ENCODE results near the gene ABCC5. TPM values are rescaled to one million over a fixed set of nuclear protein-coding genes. Genes with fewer than 3 reads are reported as not detected.
A peak's percentile ranks its signal among the peaks of the same experiment; 100 is the strongest.

ABCC5 gene
- total and polyA plus RNA-seq, 2 donors from 2014 or later = 31.9 to 39.3 TPM

- Histone ChIP-seq H3K9ac (ENCODE audit: low read length in 3 of 3) (no peak overlapping the region), H3K4me1 (ENCODE audit: control insufficient read depth in 2 of 3, insufficient read depth in 2 of 3, low read depth in 1 of 3, low read length in 3 of 3) (no peaks in the 10 kb centered on the region), H3K27me3 (ENCODE audit: control insufficient read depth, insufficient read depth, low read length) (no peaks in the 10 kb centered on the region), H3K4me3 (ENCODE audit: low read length in 3 of 3) (no peak overlapping the region), H3K27ac (ENCODE audit: low read depth in 2 of 2, low read length in 2 of 2) (no peak overlapping the region), H3K9me3 (ENCODE audit: control insufficient read depth in 2 of 3, insufficient read depth in 1 of 3, low read length in 3 of 3) (no peaks in the 10 kb centered on the region), H3K36me3 (ENCODE audit: control insufficient read depth in 2 of 3, insufficient read depth in 3 of 3, low read length in 3 of 3) (no peaks in the 10 kb centered on the region)
- intact Hi-C loops (cut with DNase I) = no loop called here
- TF ChIP-seq CTCF (IDR thresholded peaks at IDR 0.05; ENCODE audit: borderline replicate concordance, extremely low read depth, insufficient read depth) = no peak
- no peak for FAIRE-seq
- no peak for DNase-seq
Observed at GRCh38 chr3:184050217-184050847, 32.6 kb upstream of the ABCC5 start.

- intact Hi-C loops (cut with DNase I) = no loop called here
- no peak for TF ChIP-seq CTCF (IDR thresholded peaks at IDR 0.05; ENCODE audit: borderline replicate concordance, extremely low read depth, insufficient read depth)
Observed at GRCh38 chr3:184045995-184046394, 28.3 kb upstream of the ABCC5 start.

GRCh38 chr3:184042617-184043016 is 24.9 kb upstream of the ABCC5 start:
- FAIRE-seq (no peak), DNase-seq (no peak)
- H3K4me1 ChIP-seq (ENCODE audit: control insufficient read depth in 2 of 3, insufficient read depth in 2 of 3, low read depth in 1 of 3, low read length in 3 of 3) = no peaks in the 10 kb centered on the region
- H3K36me3 ChIP-seq (ENCODE audit: control insufficient read depth in 2 of 3, insufficient read depth in 3 of 3, low read length in 3 of 3) = no peaks in the 10 kb centered on the region
- no peak for TF ChIP-seq CTCF (IDR thresholded peaks at IDR 0.05; ENCODE audit: borderline replicate concordance, extremely low read depth, insufficient read depth)
- H3K27ac ChIP-seq (ENCODE audit: low read depth in 2 of 2, low read length in 2 of 2) = no peak overlapping the region
- no peaks in the 10 kb centered on the region for H3K9me3 ChIP-seq (ENCODE audit: control insufficient read depth in 2 of 3, insufficient read depth in 1 of 3, low read length in 3 of 3)
- no peak overlapping the region for H3K9ac ChIP-seq (ENCODE audit: low read length in 3 of 3)
- H3K27me3 ChIP-seq (ENCODE audit: control insufficient read depth, insufficient read depth, low read length) = no peaks in the 10 kb centered on the region
- H3K4me3 ChIP-seq (ENCODE audit: low read length in 3 of 3) = no peak overlapping the region
- intact Hi-C loops (cut with DNase I) = no loop called here

More at GRCh38 chr3:184045995-184046394, 28.3 kb upstream of the ABCC5 start:
- Histone ChIP-seq H3K9ac (ENCODE audit: low read length in 3 of 3) (no peak overlapping the region), H3K4me3 (ENCODE audit: low read length in 3 of 3) (no peak overlapping the region), H3K36me3 (ENCODE audit: control insufficient read depth in 2 of 3, insufficient read depth in 3 of 3, low read length in 3 of 3) (no peaks in the 10 kb centered on the region), H3K27me3 (ENCODE audit: control insufficient read depth, insufficient read depth, low read length) (no peaks in the 10 kb centered on the region), H3K27ac (ENCODE audit: low read depth in 2 of 2, low read length in 2 of 2) (no peak overlapping the region), H3K4me1 (ENCODE audit: control insufficient read depth in 2 of 3, insufficient read depth in 2 of 3, low read depth in 1 of 3, low read length in 3 of 3) (no peaks in the 10 kb centered on the region), H3K9me3 (ENCODE audit: control insufficient read depth in 2 of 3, insufficient read depth in 1 of 3, low read length in 3 of 3) (no peaks in the 10 kb centered on the region)
- no peak for FAIRE-seq
- peak in 1 of 5 donors; percentile 4 for DNase-seq

- Histone ChIP-seq H3K27ac (ENCODE audit: low read depth in 2 of 2, low read length in 2 of 2) (no peak overlapping the region), H3K9ac (ENCODE audit: low read length in 3 of 3) (no peak overlapping the region), H3K4me3 (ENCODE audit: low read length in 3 of 3) (no peak overlapping the region), H3K36me3 (ENCODE audit: control insufficient read depth in 2 of 3, insufficient read depth in 3 of 3, low read length in 3 of 3) (no peaks in the 10 kb centered on the region), H3K27me3 (ENCODE audit: control insufficient read depth, insufficient read depth, low read length) (no peaks in the 10 kb centered on the region), H3K4me1 (ENCODE audit: control insufficient read depth in 2 of 3, insufficient read depth in 2 of 3, low read depth in 1 of 3, low read length in 3 of 3) (no peaks in the 10 kb centered on the region), H3K9me3 (ENCODE audit: control insufficient read depth in 2 of 3, insufficient read depth in 1 of 3, low read length in 3 of 3) (no peaks in the 10 kb centered on the region)
- DNase-seq (no peak), FAIRE-seq (no peak)
- intact Hi-C loops (cut with DNase I) = no loop called here
- TF ChIP-seq CTCF (IDR thresholded peaks at IDR 0.05; ENCODE audit: borderline replicate concordance, extremely low read depth, insufficient read depth) = no peak
Observed at GRCh38 chr3:184040010-184040409, 22.3 kb upstream of the ABCC5 start.

Data from kidney (tissue), 14 donors.